ENCODE results near the gene JOSD2.

Gene JOSD2

DNA sequence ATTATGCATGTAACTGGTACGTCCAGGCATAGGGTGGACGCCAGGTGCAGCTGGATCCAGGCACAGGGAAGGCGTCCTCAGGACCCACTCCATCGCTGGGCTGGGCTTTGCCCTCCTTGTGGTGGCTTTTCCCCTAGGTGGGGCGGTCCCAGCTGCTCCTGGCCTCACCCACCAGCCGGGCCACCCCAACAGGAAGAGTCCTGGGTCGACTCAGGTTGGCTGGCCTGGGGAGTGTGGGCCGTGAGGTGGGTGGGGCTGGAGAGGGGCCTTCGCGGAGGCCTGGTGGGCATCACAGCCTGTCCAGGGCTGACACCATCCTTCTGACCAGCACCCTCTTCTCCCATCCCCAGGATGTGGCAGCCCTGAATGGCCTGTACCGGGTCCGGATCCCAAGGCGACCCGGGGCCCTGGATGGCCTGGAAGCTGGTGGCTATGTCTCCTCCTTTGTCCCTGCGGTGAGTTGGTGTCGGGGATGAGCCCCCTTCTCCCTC is 31.2 kb downstream of the JOSD2 start:
- TF ChIP-seq, protein P1, sequence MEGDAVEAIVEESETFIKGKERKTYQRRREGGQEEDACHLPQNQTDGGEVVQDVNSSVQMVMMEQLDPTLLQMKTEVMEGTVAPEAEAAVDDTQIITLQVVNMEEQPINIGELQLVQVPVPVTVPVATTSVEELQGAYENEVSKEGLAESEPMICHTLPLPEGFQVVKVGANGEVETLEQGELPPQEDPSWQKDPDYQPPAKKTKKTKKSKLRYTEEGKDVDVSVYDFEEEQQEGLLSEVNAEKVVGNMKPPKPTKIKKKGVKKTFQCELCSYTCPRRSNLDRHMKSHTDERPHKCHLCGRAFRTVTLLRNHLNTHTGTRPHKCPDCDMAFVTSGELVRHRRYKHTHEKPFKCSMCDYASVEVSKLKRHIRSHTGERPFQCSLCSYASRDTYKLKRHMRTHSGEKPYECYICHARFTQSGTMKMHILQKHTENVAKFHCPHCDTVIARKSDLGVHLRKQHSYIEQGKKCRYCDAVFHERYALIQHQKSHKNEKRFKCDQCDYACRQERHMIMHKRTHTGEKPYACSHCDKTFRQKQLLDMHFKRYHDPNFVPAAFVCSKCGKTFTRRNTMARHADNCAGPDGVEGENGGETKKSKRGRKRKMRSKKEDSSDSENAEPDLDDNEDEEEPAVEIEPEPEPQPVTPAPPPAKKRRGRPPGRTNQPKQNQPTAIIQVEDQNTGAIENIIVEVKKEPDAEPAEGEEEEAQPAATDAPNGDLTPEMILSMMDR (IDR thresholded peaks at IDR 0.05): no peak

DNA sequence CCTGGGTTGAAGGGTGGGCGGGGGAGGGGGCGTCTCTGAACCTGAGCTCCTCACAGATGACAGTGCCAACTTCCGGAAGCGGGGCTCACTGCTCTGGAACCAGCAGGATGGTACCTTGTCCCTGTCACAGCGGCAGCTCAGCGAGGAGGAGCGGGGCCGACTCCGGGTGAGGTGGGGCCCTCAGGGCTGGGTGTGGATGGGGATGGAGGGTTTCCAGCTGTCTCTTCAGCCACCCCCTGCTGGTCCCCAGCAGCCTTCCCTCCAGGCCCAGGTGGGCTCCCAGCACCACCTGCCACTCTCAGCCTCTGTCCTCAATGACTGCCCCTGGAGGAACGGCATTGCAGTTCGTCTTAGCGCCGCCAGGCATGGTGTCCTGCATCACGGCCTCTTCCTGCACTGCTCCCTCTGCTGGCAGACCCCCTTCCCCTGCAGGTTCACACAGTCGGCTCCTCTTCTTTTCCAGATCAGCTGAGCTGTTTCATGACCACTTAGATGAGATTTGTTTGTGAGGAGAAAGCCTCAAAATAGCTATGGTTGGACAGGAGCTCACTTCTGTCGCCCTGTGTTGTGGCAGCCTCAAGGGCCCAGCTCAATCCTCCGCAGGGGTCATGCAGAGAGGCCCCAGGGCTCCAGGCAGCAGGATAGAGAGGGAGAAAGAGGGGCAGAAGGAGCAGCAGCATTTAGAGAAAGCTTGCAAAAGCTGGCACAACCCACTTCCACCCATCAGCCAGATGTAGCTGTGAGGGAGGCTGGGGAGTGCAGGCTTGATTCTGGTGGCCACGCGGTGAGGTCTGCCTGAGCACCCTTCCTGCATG is 31.9 kb downstream of the JOSD2 start:
- TF ChIP-seq, protein P1 (IDR thresholded peaks at IDR 0.05): peak; percentile 37; the same call in 1 of the 2 replicates

DNA sequence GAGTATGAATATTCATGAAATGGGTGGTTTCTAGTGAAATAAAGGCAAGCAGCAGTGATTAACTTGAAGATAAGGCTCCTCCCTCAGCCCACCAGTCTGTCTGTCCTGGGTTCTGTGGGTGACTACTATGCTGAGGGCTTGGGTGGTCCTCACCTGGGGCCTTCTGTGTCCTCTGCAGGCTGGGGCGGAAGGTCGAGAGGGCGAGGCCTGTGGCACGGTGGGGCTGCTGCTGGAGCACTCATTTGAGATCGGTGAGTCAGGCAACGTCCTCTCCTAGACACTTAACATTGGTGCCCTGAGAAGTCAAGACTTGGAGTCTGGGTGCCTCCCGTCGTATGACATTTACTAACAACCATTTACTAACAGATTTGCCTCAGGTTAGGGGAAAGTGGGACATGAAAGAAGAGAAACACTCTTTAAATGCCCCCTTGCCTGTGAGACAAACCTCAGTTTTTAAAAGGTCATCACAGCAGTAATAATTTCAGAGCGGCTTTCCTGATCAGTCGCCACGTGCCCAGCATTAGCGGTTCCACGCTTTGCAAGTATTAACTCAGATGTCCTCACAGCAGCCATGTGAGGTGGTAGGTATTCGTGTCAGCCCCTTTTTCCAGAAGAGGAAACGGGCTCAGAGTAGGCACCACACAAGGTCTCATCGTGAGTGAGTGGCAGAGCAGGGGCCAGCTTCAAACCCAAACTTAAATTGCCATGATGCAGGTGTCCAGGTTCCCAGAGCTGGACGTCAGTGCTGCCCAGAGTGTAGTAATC is 33.1 kb downstream of the JOSD2 start:
- TF ChIP-seq, protein P1 (IDR thresholded peaks at IDR 0.05): no peak

DNA sequence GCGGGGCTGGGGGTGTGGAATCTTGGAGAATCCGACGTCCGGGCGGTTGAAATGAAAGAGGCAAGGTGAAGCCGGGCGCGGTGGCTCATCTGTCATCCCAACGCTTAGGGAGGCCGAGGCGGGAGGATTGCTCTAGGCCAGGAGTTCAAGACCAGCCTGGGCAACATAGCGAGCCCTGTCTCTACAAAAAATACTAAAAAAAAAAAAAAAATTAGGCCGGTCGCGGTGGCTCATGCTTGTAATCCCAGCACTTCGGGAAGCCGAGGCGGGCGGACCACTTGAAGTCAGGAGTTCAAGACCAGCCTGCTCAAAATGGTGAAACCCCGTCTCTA is 34.1 kb downstream of the JOSD2 start:
- TF ChIP-seq, protein P1 (IDR thresholded peaks at IDR 0.05): no peak

DNA sequence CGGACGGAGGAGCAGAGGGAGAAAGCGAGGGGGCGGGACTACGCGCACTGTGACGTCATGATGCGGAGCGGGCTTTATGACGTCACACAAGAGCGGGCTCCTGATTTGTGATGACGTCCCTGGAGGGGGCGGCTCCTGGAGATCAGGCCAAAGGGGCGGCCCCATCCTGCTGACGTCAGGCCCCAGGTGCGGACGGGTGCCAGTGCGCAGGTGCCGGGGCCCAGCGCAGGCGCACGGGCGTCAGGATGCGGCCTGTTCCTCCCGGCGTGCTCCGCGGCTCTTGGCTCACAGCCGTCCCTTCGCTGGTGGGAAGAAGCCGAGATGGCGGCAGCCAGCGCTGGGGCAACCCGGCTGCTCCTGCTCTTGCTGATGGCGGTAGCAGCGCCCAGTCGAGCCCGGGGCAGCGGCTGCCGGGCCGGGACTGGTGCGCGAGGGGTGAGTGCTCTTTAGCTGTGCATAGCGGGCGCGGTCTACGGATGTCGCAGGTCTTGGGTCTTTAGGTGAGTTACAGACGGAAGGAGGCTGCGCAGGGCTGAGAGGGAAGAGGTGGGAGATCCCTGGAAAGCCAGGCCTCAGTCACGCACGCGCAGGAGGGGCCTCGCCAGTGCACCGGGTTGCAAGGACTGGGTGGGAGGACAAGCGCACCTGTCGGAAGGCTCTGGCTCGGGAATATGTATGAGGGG is 34.6 kb downstream of the JOSD2 start, which contains the start of the genes EMC10 and GARIN5A:
TSS of gene EMC10 (plus strand) at position 284 of the 683 bp plus-strand sequence. CDS start at position 322, 38 bp downstream.
TSS of gene GARIN5A (minus strand) at position 625 of the 683 bp plus-strand sequence. CDS start at position 165, 460 bp downstream.
- TF ChIP-seq, protein P1 (IDR thresholded peaks at IDR 0.05): no peak

DNA sequence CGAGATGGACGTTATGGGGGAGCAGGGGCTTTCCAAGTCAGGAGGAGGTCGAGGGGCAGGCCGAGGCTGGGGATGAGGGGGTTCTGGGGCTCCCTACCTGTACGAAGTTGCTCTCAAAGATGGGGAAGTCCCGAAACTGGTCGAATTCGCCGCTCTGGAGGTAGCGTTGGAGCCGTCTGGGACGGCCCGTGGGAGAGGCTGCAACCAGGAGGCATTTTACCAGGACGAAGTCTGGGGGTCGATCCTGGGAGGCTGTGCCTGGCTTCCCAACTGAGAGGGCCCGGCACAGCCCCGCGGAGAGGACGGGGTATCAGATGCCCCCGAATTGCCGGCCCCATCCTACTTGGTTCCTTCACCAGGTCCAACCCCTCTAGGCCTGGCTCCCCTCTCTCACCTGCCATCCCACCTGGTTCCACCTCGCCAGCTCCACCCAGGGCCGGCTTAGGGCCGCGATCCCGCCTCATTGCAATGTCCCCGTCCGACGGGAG is 35.2 kb downstream of the JOSD2 start:
- TF ChIP-seq, protein P1 (IDR thresholded peaks at IDR 0.05): no peak

DNA sequence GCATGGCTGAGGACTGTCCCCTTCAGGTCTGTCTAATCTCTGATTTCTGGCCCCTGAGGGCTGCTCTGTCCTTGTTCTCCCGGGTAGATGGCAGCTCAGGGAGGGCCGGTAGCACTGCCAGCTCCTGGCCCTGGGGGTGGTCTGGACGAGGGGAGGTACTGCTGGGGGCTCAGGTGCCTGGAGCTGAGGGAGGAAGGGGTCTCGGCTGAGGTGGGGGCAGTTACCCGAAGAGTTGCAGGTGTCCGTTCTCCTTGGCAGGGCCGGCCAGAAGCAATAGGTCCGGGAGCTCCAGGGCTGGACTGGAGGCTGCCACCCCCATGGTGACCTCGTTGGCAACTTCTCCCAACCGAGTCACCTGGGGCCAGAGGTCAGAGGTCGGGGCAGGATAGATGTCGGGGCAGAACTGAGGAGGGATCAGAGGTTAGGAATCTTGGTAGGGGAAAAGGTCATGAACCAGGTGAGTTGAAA is 35.9 kb downstream of the JOSD2 start:
- TF ChIP-seq, protein P1 (IDR thresholded peaks at IDR 0.05): no peak

Measured in LNCAP (cell line).